HepG2 (cell line): ENCODE data around the gene PPP1R27. TPM values are rescaled to one million over a fixed set of nuclear protein-coding genes. Genes with fewer than 3 reads are reported as not detected.

ENCODE experiments used
- ATAC-seq: fragments of 200-7000 bp; cut with Tn5 transposase; 3 replicates; pipeline ENCODE4 v1.9.1; 2020; ENCODE audit warnings: mild to moderate bottlenecking, moderate library complexity
- BruUV-seq: library from RNA; stranded (reverse); fragments of 400-500 nt; replicated peaks from 2 replicates; lab custom pipeline; 2021; lab: Mats Ljungman, UMichigan
- CTCF ChIA-PET: fragments of 300-600 bp; formaldehyde crosslinking; extraction: SDS; loops from one replicate; lab custom pipeline; 2021; ENCODE audit warnings: low total read pairs, inconsistent platforms, low intra/inter-chr PET ratio; lab: Yijun Ruan, JAX
- POLR2A ChIA-PET: fragments of 350-600 bp; sonication (Branson Sonifier 250); formaldehyde crosslinking; loops from one replicate; lab custom pipeline; 2020; ENCODE audit warnings: antibody characterized with exemption, inconsistent platforms; lab: Yijun Ruan, JAX
- DNase-seq: peaks from one replicate; pipeline ENCODE4 v3.0.0-alpha.2; 2015; ENCODE audit warnings: low spot score
- FAIRE-seq: peaks from 3 replicates; lab custom pipeline; 2011; peaks lifted over from hg19 to GRCh38; lab: Jason Lieb, UNC
- H2AFZ ChIP-seq: one replicate; pipeline ENCODE4 v1.6.1; 2011; ENCODE audit warnings: low read length, inconsistent platforms
- H3K27ac ChIP-seq: fragments of 300-600 bp; 3 replicates; pipeline ENCODE4 v1.8.0; 2011; ENCODE audit warnings: mixed run types, mild to moderate bottlenecking, mixed read lengths, low read length, inconsistent platforms; ENCODE audit not compliant: insufficient read depth; ENCODE audit errors: extremely low read length
- H3K27me3 ChIP-seq, 2 experiments: fragments of 200-600 bp in 1 of 2; 2 replicates in 1 of 2; 3 replicates in 1 of 2; pipeline versions ENCODE4 v1.6.0 to v1.8.0; 2011; ENCODE audit warnings: low read length in 2 of 2, mild to moderate bottlenecking in 2 of 2, moderate library complexity in 2 of 2, inconsistent platforms in 1 of 2; ENCODE audit not compliant: insufficient read depth in 2 of 2, control insufficient read depth in 1 of 2
- H3K36me3 ChIP-seq, 2 experiments: fragments of 200-600 bp in 1 of 2; replicated peaks in 1 of 2; 2 replicates in 1 of 2; 3 replicates in 1 of 2; pipeline versions ENCODE4 v1.5.1 to v1.8.0; 2011; ENCODE audit warnings: low read length in 2 of 2, inconsistent platforms in 1 of 2; ENCODE audit not compliant: insufficient read depth in 2 of 2, control insufficient read depth in 1 of 2
- H3K4me1 ChIP-seq: 2 replicates; pipeline ENCODE4 v1.5.1; 2012; ENCODE audit warnings: low read length, inconsistent platforms; ENCODE audit not compliant: insufficient read depth
- H3K4me2 ChIP-seq: 2 replicates; pipeline ENCODE4 v1.6.0; 2011; ENCODE audit warnings: low read depth, low read length, inconsistent platforms
- H3K4me3 ChIP-seq, 3 experiments: fragments of 200-600 bp in 1 of 3; sonication (generic), shearing (Covaris generic) in 1 of 3; replicated peaks in 1 of 3; 2 replicates each; pipeline ENCODE4 v1.5.1; 2011 to 2016; ENCODE audit warnings: low read length in 3 of 3, inconsistent platforms in 2 of 3, low read depth in 2 of 3, mild to moderate bottlenecking in 2 of 3, control low read depth in 1 of 3, mixed read lengths in 1 of 3; ENCODE audit not compliant: insufficient read depth in 1 of 3
- H3K79me2 ChIP-seq: one replicate; pipeline ENCODE4 v1.6.1; 2011; ENCODE audit warnings: low read length, inconsistent platforms; ENCODE audit not compliant: insufficient read depth
- H3K9ac ChIP-seq: 2 replicates; pipeline ENCODE4 v1.6.0; 2011; ENCODE audit warnings: mild to moderate bottlenecking, low read depth, low read length, inconsistent platforms; ENCODE audit not compliant: insufficient read depth
- H3K9me3 ChIP-seq: 2 replicates; pipeline ENCODE4 v1.5.1; 2012; ENCODE audit warnings: mild to moderate bottlenecking, low read length
- H4K20me1 ChIP-seq: 2 replicates; pipeline ENCODE4 v1.6.0; 2011; ENCODE audit warnings: inconsistent platforms, mild to moderate bottlenecking, low read length, moderate library complexity; ENCODE audit not compliant: insufficient read depth
- ATF1 ChIP-seq: IDR thresholded peaks from 2 replicates; pipeline ENCODE4 v1.6.1; 2016; ENCODE audit warnings: mild to moderate bottlenecking, control low read depth
- FOSL2 ChIP-seq: sonication (generic); formaldehyde crosslinking; IDR thresholded peaks from 2 replicates; pipeline ENCODE4 v1.4.0; 2020; ENCODE audit warnings: missing genetic modification reagents
- PBX3 ChIP-seq: sonication (generic); formaldehyde crosslinking; IDR thresholded peaks from 2 replicates; pipeline ENCODE4 v1.8.1; 2023; ENCODE audit warnings: missing genetic modification reagents, inconsistent platforms, borderline replicate concordance
- SP140L ChIP-seq: sonication (generic); formaldehyde crosslinking; IDR thresholded peaks from 2 replicates; pipeline ENCODE4 v1.4.0; 2020; ENCODE audit warnings: missing genetic modification reagents, borderline replicate concordance
- ZFP62 ChIP-seq: sonication (generic); formaldehyde crosslinking; IDR thresholded peaks from 2 replicates; pipeline ENCODE4 v1.4.0; 2020; ENCODE audit warnings: missing genetic modification reagents
- ZNF770 ChIP-seq: sonication (generic); formaldehyde crosslinking; IDR thresholded peaks from 2 replicates; pipeline ENCODE4 v1.5.0; 2020; ENCODE audit warnings: mild to moderate bottlenecking, missing genetic modification reagents
- WGBS: methylation state at CpG from one replicate; pipeline ENCODE4 v1.1.6; 2017; ENCODE audit warnings: low lambda C conversion rate; 5-methylcytosine and 5-hydroxymethylcytosine counted together
- in situ Hi-C: cut with HindIII; loops from 2 replicates; pipeline ENCODE4 v1.10.0; 2017; ENCODE audit warnings: low pct_unique_long_range_greater_than_20kb; ENCODE audit not compliant: extremely low pct_ligation_motif_present
- intact Hi-C: fragments of 100-400 bp; cut with micrococcal nuclease; formaldehyde crosslinking; loops from one replicate; pipeline ENCODE4 v1.10.0; 2022; ENCODE audit not compliant: unreplicated experiment
- polyA plus RNA-seq, 8 experiments: library from polyadenylated mRNA; depleted of rRNA in 3 of 8; stranded (reverse) in 7 of 8; unstranded in 1 of 8; fragments of >200 nt; fragmentation: Illumina TruSeq in 4 of 8; extraction: Trizol in 4 of 8; gene quantifications; 2 replicates each; pipeline versions ENCODE4 v1.2.1 to v1.2.3, GENCODE V29; 2011 to 2016; ENCODE audit warnings: low read depth in 4 of 8, missing spikeins in 1 of 8, mixed read lengths in 1 of 8; ENCODE audit not compliant: insufficient read depth in 1 of 8
- total RNA-seq, 5 experiments: library from RNA; depleted of rRNA; stranded (reverse); fragments of >200 nt; fragmentation: Illumina TruSeq; extraction: Trizol; gene quantifications; 2 replicates each; pipeline ENCODE4 v1.2.3, GENCODE V29; 2016; ENCODE audit warnings: low read depth in 1 of 5
- TF ChIP-seq, protein P1 (sequence below): sonication (generic); formaldehyde crosslinking; IDR thresholded peaks from 2 replicates; pipeline ENCODE4 v1.5.1; 2020; ENCODE audit warnings: missing genetic modification reagents, mild to moderate bottlenecking, borderline replicate concordance
- TF ChIP-seq, protein P2 (sequence below), 2 experiments: sonication (generic) in 1 of 2; formaldehyde crosslinking in 1 of 2; IDR thresholded peaks; 2 replicates each; pipeline versions ENCODE4 v1.6.1 to v1.9.0; 2014 to 2022; ENCODE audit warnings: antibody characterized with exemption in 1 of 2, borderline replicate concordance in 1 of 2, inconsistent platforms in 1 of 2, low read depth in 1 of 2, missing genetic modification reagents in 1 of 2

Gene PPP1R27
- total and polyA plus RNA-seq, 2 of the 13 experiments (the other 11 are each of a cell fraction or from before 2014, with no cell fraction given), result 0.17 to 1.00 TPM

- Histone ChIP-seq H2AFZ (no peak overlapping the region), H3K9ac (peak overlapping the region; percentile 76), H4K20me1 (no peaks in the 10 kb centered on the region), H3K36me3 (no peaks in the 10 kb centered on the region), H3K4me2 (peak overlapping the region; percentile 98), H3K4me3 (peak overlapping the region; percentile 80 to 86 (median 84)), H3K79me2 (peaks cover 19% of the 10 kb centered on the region), H3K9me3 (no peaks in the 10 kb centered on the region), H3K4me1 (peaks cover 62% of the 10 kb centered on the region), H3K27ac (peak overlapping the region; percentile 69), H3K27me3 (no peaks in the 10 kb centered on the region; a peak in 1 of 5 replicates)
- ChIA-PET POLR2A (interaction anchor here (0.7 to 3.0 kb wide), 40 partner anchors 8 to 884 kb away, joined by 3 to 52 read pairs (median 7); partner anchors contain the start of genes ARHGDIA, ARL16, CCDC137 and CENPX), CTCF (interaction anchor here (0.7 kb wide), 1 partner anchor 11 kb away, joined by 3 read pairs; no protein-coding TSS in a partner anchor)
- in situ Hi-C loops, result no loop called here
- FAIRE-seq (no peak), DNase-seq (no peak), ATAC-seq (peak; percentile 16)
- no TSS peak for BruUV-seq
- intact Hi-C loops, result no loop called here
- WGBS, result 2% methylated on average over 26 of the region's 65 CpGs
- peak; percentile 35; the same call in 1 of the 2 replicates for TF ChIP-seq ZFP62 (CRISPR knock-in tag)
- TF ChIP-seq ZNF770, result no peak
- TF ChIP-seq, protein P1, sequence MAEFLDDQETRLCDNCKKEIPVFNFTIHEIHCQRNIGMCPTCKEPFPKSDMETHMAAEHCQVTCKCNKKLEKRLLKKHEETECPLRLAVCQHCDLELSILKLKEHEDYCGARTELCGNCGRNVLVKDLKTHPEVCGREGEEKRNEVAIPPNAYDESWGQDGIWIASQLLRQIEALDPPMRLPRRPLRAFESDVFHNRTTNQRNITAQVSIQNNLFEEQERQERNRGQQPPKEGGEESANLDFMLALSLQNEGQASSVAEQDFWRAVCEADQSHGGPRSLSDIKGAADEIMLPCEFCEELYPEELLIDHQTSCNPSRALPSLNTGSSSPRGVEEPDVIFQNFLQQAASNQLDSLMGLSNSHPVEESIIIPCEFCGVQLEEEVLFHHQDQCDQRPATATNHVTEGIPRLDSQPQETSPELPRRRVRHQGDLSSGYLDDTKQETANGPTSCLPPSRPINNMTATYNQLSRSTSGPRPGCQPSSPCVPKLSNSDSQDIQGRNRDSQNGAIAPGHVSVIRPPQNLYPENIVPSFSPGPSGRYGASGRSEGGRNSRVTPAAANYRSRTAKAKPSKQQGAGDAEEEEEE (CRISPR knock-in tag), result no peak
- TF ChIP-seq SP140L (CRISPR knock-in tag), result 0 out of 2 replicates have a peak, but pooled peaks have one; percentile 4
- TF ChIP-seq FOSL2 (CRISPR knock-in tag), result no peak
- TF ChIP-seq ATF1, result no peak
- TF ChIP-seq PBX3 (CRISPR knock-in tag), result 0 out of 2 replicates have a peak, but pooled peaks have one; percentile 32
- TF ChIP-seq, protein P2, sequence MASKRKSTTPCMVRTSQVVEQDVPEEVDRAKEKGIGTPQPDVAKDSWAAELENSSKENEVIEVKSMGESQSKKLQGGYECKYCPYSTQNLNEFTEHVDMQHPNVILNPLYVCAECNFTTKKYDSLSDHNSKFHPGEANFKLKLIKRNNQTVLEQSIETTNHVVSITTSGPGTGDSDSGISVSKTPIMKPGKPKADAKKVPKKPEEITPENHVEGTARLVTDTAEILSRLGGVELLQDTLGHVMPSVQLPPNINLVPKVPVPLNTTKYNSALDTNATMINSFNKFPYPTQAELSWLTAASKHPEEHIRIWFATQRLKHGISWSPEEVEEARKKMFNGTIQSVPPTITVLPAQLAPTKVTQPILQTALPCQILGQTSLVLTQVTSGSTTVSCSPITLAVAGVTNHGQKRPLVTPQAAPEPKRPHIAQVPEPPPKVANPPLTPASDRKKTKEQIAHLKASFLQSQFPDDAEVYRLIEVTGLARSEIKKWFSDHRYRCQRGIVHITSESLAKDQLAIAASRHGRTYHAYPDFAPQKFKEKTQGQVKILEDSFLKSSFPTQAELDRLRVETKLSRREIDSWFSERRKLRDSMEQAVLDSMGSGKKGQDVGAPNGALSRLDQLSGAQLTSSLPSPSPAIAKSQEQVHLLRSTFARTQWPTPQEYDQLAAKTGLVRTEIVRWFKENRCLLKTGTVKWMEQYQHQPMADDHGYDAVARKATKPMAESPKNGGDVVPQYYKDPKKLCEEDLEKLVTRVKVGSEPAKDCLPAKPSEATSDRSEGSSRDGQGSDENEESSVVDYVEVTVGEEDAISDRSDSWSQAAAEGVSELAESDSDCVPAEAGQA (IDR thresholded peaks at IDR 0.05; ENCODE audit: low read depth), result no peak
- TF ChIP-seq, protein P2 (CRISPR knock-in tag; IDR thresholded peaks at IDR 0.05; ENCODE audit: borderline replicate concordance), result no peak
These were observed 2.2 kb downstream of the PPP1R27 start for GRCh38 chr17:81832608-81833159.
